IMR-90 (cell line): ENCODE data around the gene HCN4. TPM values are rescaled to one million over a fixed set of nuclear protein-coding genes. Genes with fewer than 3 reads are reported as not detected.

Source experiments
- ATAC-seq: fragments of 200-7000 bp; cut with Tn5 transposase; 2 replicates; pipeline ENCODE4 v1.9.1; 2020; ENCODE audit warnings: low read depth, mild to moderate bottlenecking, moderate library complexity
- BruUV-seq: library from RNA; stranded (reverse); fragments of 400-500 nt; replicated peaks from 2 replicates; lab custom pipeline; 2021; lab: Mats Ljungman, UMichigan
- CTCF ChIA-PET: fragments of 300-600 bp; formaldehyde crosslinking; extraction: SDS; loops from one replicate; lab custom pipeline; 2021; ENCODE audit warnings: antibody characterized with exemption; lab: Yijun Ruan, JAX
- POLR2A ChIA-PET: fragments of 300-600 bp; sonication (Branson Sonifier 250); formaldehyde crosslinking; loops from one replicate; lab custom pipeline; 2022; ENCODE audit warnings: antibody characterized with exemption; ENCODE audit not compliant: unreplicated experiment; lab: Charles Lee
- DNase-seq: peaks from one replicate; pipeline ENCODE4 v3.0.0; 2013
- H2AFZ ChIP-seq: replicated peaks from 2 replicates; pipeline ENCODE3; 2013; ENCODE audit warnings: low read length, mild to moderate bottlenecking; ENCODE audit not compliant: poor library complexity
- H2AK5ac ChIP-seq: 2 replicates; pipeline ENCODE4 v1.6.1; 2013; ENCODE audit warnings: low read depth, low read length, inconsistent platforms
- H2AK9ac ChIP-seq: replicated peaks from 2 replicates; pipeline ENCODE3; 2013; ENCODE audit warnings: mild to moderate bottlenecking, low read depth, low read length, moderate library complexity; ENCODE audit not compliant: poor library complexity
- H2BK120ac ChIP-seq: 2 replicates; pipeline ENCODE4 v1.6.1; 2013; ENCODE audit warnings: low read depth, low read length, inconsistent platforms
- H2BK15ac ChIP-seq: 3 replicates; pipeline ENCODE4 v1.6.1; 2013; ENCODE audit warnings: low read depth, low read length, inconsistent platforms
- H2BK20ac ChIP-seq: 2 replicates; pipeline ENCODE4 v1.6.1; 2013; ENCODE audit warnings: low read depth, mild to moderate bottlenecking, inconsistent platforms, low read length, moderate library complexity
- H2BK5ac ChIP-seq: 2 replicates; pipeline ENCODE4 v1.6.1; 2013; ENCODE audit warnings: mild to moderate bottlenecking, low read depth, low read length, inconsistent platforms; ENCODE audit not compliant: poor library complexity, severe bottlenecking
- H3K14ac ChIP-seq: replicated peaks from 2 replicates; pipeline ENCODE4 v1.6.1; 2013; ENCODE audit warnings: low read depth, low read length, inconsistent platforms
- H3K18ac ChIP-seq: 2 replicates; pipeline ENCODE4 v1.6.1; 2013; ENCODE audit warnings: low read depth, low read length, control low read depth
- H3K23ac ChIP-seq: 2 replicates; pipeline ENCODE4 v1.6.1; 2013; ENCODE audit warnings: low read depth, low read length, inconsistent platforms
- H3K27ac ChIP-seq: 2 replicates; pipeline ENCODE4 v1.5.1; 2013; ENCODE audit warnings: mild to moderate bottlenecking, control low read depth, low read length; ENCODE audit not compliant: insufficient read depth
- H3K27me3 ChIP-seq: 2 replicates; pipeline ENCODE4 v1.6.1; 2013; ENCODE audit warnings: low read length; ENCODE audit not compliant: control insufficient read depth, insufficient read depth
- H3K36me3 ChIP-seq: 2 replicates; pipeline ENCODE4 v1.6.1; 2013; ENCODE audit warnings: low read length, mixed read lengths; ENCODE audit not compliant: control insufficient read depth, insufficient read depth
- H3K4ac ChIP-seq: 2 replicates; pipeline ENCODE4 v1.6.1; 2013; ENCODE audit warnings: low read depth, low read length, inconsistent platforms
- H3K4me1 ChIP-seq: 2 replicates; pipeline ENCODE4 v1.6.1; 2013; ENCODE audit warnings: low read length, mixed read lengths; ENCODE audit not compliant: control insufficient read depth, insufficient read depth
- H3K4me2 ChIP-seq: 2 replicates; pipeline ENCODE4 v1.6.1; 2013; ENCODE audit warnings: low read depth, mild to moderate bottlenecking, control low read depth, low read length, moderate library complexity
- H3K4me3 ChIP-seq: 2 replicates; pipeline ENCODE4 v1.5.1; 2013; ENCODE audit warnings: low read depth, mild to moderate bottlenecking, control low read depth, low read length, moderate library complexity; ENCODE audit not compliant: insufficient read depth
- H3K56ac ChIP-seq: 2 replicates; pipeline ENCODE4 v1.6.1; 2013; ENCODE audit warnings: low read length, inconsistent platforms; ENCODE audit not compliant: insufficient read depth; ENCODE audit errors: extremely low read depth
- H3K79me1 ChIP-seq, 2 experiments: 2 replicates each; pipeline ENCODE4 v1.6.1; 2013; ENCODE audit warnings: low read length in 2 of 2, inconsistent platforms in 1 of 2, low read depth in 1 of 2
- H3K9ac ChIP-seq: 2 replicates; pipeline ENCODE4 v1.6.1; 2013; ENCODE audit warnings: low read depth, low read length, control low read depth
- H3K9me1 ChIP-seq: 2 replicates; pipeline ENCODE4 v1.6.1; 2013; ENCODE audit warnings: low read length, inconsistent platforms; ENCODE audit not compliant: insufficient read depth
- H3K9me3 ChIP-seq: 2 replicates; pipeline ENCODE4 v1.6.1; 2013; ENCODE audit warnings: low read length; ENCODE audit not compliant: control insufficient read depth, insufficient read depth
- H4K20me1 ChIP-seq: 2 replicates; pipeline ENCODE4 v1.6.1; 2013; ENCODE audit warnings: low read length, inconsistent platforms; ENCODE audit not compliant: insufficient read depth
- H4K5ac ChIP-seq: 2 replicates; pipeline ENCODE4 v1.6.1; 2013; ENCODE audit warnings: mild to moderate bottlenecking, low read depth, low read length, control low read depth
- H4K8ac ChIP-seq, 2 experiments: 2 replicates each; pipeline ENCODE4 v1.6.1; 2013; ENCODE audit warnings: low read depth in 2 of 2, low read length in 2 of 2, control low read depth in 1 of 2, inconsistent platforms in 1 of 2
- H4K91ac ChIP-seq: 2 replicates; pipeline ENCODE4 v1.6.1; 2013; ENCODE audit warnings: low read depth, low read length, inconsistent platforms; ENCODE audit not compliant: insufficient read depth
- BHLHE40 ChIP-seq: fragments of 150-350 bp; IDR thresholded peaks from 2 replicates; pipeline ENCODE4 v1.6.1; 2016; ENCODE audit warnings: mild to moderate bottlenecking, low read depth, low read length
- CEBPB ChIP-seq: IDR thresholded peaks from 2 replicates; pipeline ENCODE4 v1.6.1; 2012; ENCODE audit warnings: low read depth, low read length, improper control_type of control experiment
- CHD1 ChIP-seq: IDR thresholded peaks from 2 replicates; pipeline ENCODE4 v1.6.1; 2012; ENCODE audit warnings: low read depth, low read length, improper control_type of control experiment
- CTCF ChIP-seq: conservative IDR thresholded peaks from 2 replicates; pipeline ENCODE4 v1.5.1; 2012; ENCODE audit warnings: mild to moderate bottlenecking, low read depth, low read length, improper control_type of control experiment
- ELK1 ChIP-seq: fragments of 150-350 bp; IDR thresholded peaks from 2 replicates; pipeline ENCODE4 v1.6.1; 2016; ENCODE audit warnings: low read depth, mild to moderate bottlenecking, low read length, moderate library complexity, borderline replicate concordance
- MAZ ChIP-seq: IDR thresholded peaks from 2 replicates; pipeline ENCODE4 v1.6.1; 2012; ENCODE audit warnings: low read depth, mild to moderate bottlenecking, low read length, improper control_type of control experiment, moderate library complexity, borderline replicate concordance
- MXI1 ChIP-seq: IDR thresholded peaks from 2 replicates; pipeline ENCODE4 v1.6.1; 2012; ENCODE audit warnings: low read depth, mild to moderate bottlenecking, low read length, moderate library complexity, borderline replicate concordance
- WGBS, 2 experiments: methylation state at CpG; one replicate each; pipeline versions ENCODE4 v1.1.5 to v1.1.7; 2013; ENCODE audit warnings: missing lambda C conversion rate in 2 of 2; ENCODE audit not compliant: insufficient read length in 1 of 2; ENCODE audit errors: extremely low coverage in 2 of 2; 5-methylcytosine and 5-hydroxymethylcytosine counted together
- dilution Hi-C: fragments of 300-500 bp; cut with HindIII; formaldehyde crosslinking; loops from one replicate; pipeline ENCODE4 v1.14.3; 2018; ENCODE audit warnings: low sequenced_read_pairs; ENCODE audit not compliant: unreplicated experiment
- in situ Hi-C: fragments of 300-500 bp; cut with MboI; formaldehyde crosslinking; loops from 3 replicates; pipeline ENCODE4 v1.14.3; 2019; ENCODE audit warnings: low sequenced_read_pairs, inconsistent platforms, mixed read lengths
- intact Hi-C: fragments of 100-400 bp; cut with micrococcal nuclease; formaldehyde crosslinking; loops from 2 replicates; pipeline ENCODE4 v1.10.0; 2022
- polyA plus RNA-seq, 3 experiments: library from polyadenylated mRNA; depleted of rRNA; stranded (reverse); fragments of >200 nt; gene quantifications; 2 replicates each; pipeline ENCODE4 v1.2.3, GENCODE V29; 2012; ENCODE audit warnings: low replicate concordance in 1 of 3
- total RNA-seq: library from RNA; depleted of rRNA; stranded (reverse); fragments of >200 nt; gene quantifications from 2 replicates; pipeline ENCODE4 v1.2.3, GENCODE V29; 2012

Gene HCN4
- total and polyA plus RNA-seq, 2 of the 4 experiments (the other 2 are of a cell fraction) = not detected

GRCh38 chr15:73397461-73397860 lies 28.7 kb upstream of the HCN4 start:
- H3K9me3 ChIP-seq = no peaks in the 10 kb centered on the region
- H2BK15ac ChIP-seq = no peak overlapping the region
- H3K79me1 ChIP-seq = no peaks in the 10 kb centered on the region
- H4K8ac ChIP-seq = no peak overlapping the region
- H3K14ac ChIP-seq = no peak overlapping the region
- no peaks in the 10 kb centered on the region for H4K20me1 ChIP-seq
- CTCF ChIA-PET = no interaction called here
- H2BK20ac ChIP-seq = no peak overlapping the region
- H2AK9ac ChIP-seq = no peak overlapping the region
- no peaks in the 10 kb centered on the region for H3K4me1 ChIP-seq
- no peak overlapping the region for H3K4me3 ChIP-seq
- H4K91ac ChIP-seq = no peak overlapping the region
- no peak overlapping the region for H2AK5ac ChIP-seq
- no peak overlapping the region for H3K18ac ChIP-seq
- no peak for TF ChIP-seq CEBPB
- TF ChIP-seq BHLHE40 = no peak
- TF ChIP-seq CHD1 = no peak
- TF ChIP-seq CTCF = no peak
- TF ChIP-seq MXI1 = no peak
- no peak for TF ChIP-seq MAZ
- no peak for TF ChIP-seq ELK1
- H3K9me1 ChIP-seq = no peaks in the 10 kb centered on the region
- ATAC-seq (no peak), DNase-seq (no peak)
- no peak overlapping the region for H3K4ac ChIP-seq
- no peak overlapping the region for H2BK5ac ChIP-seq
- intact Hi-C loops (no loop called here), dilution Hi-C loops (no loop called here), in situ Hi-C loops (no loop called here)
- H4K5ac ChIP-seq = no peak overlapping the region
- 40% methylated on average over 2 of the region's 5 CpGs; no CpG with 5 or more reads in 1 of the 2 experiments for WGBS, 2 experiments
- no TSS peak for BruUV-seq
- no peak overlapping the region for H3K56ac ChIP-seq
- peak overlapping the region; percentile 10 for H2AFZ ChIP-seq
- H3K4me2 ChIP-seq = no peak overlapping the region
- H3K27ac ChIP-seq = no peak overlapping the region
- POLR2A ChIA-PET = no interaction called here
- peaks cover 42% of the 10 kb centered on the region for H3K27me3 ChIP-seq
- no peaks in the 10 kb centered on the region for H3K36me3 ChIP-seq
- no peak overlapping the region for H3K23ac ChIP-seq
- H2BK120ac ChIP-seq = no peak overlapping the region
- H3K9ac ChIP-seq = no peak overlapping the region
